Kidney epithelial cell (primary cell): ENCODE measurements around the gene MAD1L1. TPM values are rescaled to one million over a fixed set of nuclear protein-coding genes. Genes with fewer than 3 reads are reported as not detected.

Experiments used
- DNase-seq: peaks from one replicate; pipeline ENCODE4 v3.0.0-alpha.2; 2010; ENCODE audit warnings: low read depth
- H3K27me3 ChIP-seq: 2 replicates; pipeline ENCODE4 v1.6.0; 2011; ENCODE audit warnings: low read length; ENCODE audit not compliant: control insufficient read depth, insufficient read depth
- H3K36me3 ChIP-seq: 2 replicates; pipeline ENCODE4 v1.5.1; 2011; ENCODE audit warnings: low read length; ENCODE audit not compliant: control insufficient read depth, insufficient read depth
- H3K4me3 ChIP-seq: 2 replicates; pipeline ENCODE4 v1.5.1; 2011; ENCODE audit warnings: low read depth, mild to moderate bottlenecking, control low read depth, low read length
- CTCF ChIP-seq: IDR thresholded peaks from 2 replicates; pipeline ENCODE4 v1.5.1; 2011; ENCODE audit warnings: mild to moderate bottlenecking, moderate library complexity, low read length, control low read depth, inconsistent platforms; ENCODE audit not compliant: insufficient read depth, poor library complexity, severe bottlenecking
- total RNA-seq: library from RNA; depleted of rRNA; stranded (reverse); fragments of >200 nt; gene quantifications from 2 replicates; pipeline ENCODE4 v1.2.3, GENCODE V29; 2015

MAD1L1 gene
- total RNA-seq, 1 donor from 2014 or later, result 61.2 TPM

- H3K4me3 ChIP-seq, result no peak overlapping the region
Observed at GRCh38 chr7:1899951-1900762, 332.6 kb downstream of the MAD1L1 start.

GRCh38 chr7:1899196-1899595 is 333.5 kb downstream of the MAD1L1 start:
- Histone ChIP-seq H3K4me3 (no peak overlapping the region), H3K36me3 (no peaks in the 10 kb centered on the region), H3K27me3 (no peaks in the 10 kb centered on the region)
- DNase-seq, result no peak
- TF ChIP-seq CTCF, result no peak

More at GRCh38 chr7:1899951-1900762, 332.6 kb downstream of the MAD1L1 start:
- no peak for DNase-seq
- Histone ChIP-seq H3K36me3 (no peaks in the 10 kb centered on the region), H3K27me3 (no peaks in the 10 kb centered on the region)
- TF ChIP-seq CTCF, result no peak

GRCh38 chr7:1898628-1899185 is 334.0 kb downstream of the MAD1L1 start:
- Histone ChIP-seq H3K4me3 (no peak overlapping the region), H3K36me3 (no peaks in the 10 kb centered on the region), H3K27me3 (peaks cover under 1% of the 10 kb centered on the region)
- DNase-seq, result no peak
- TF ChIP-seq CTCF, result no peak

GRCh38 chr7:1897861-1898627 is 334.7 kb downstream of the MAD1L1 start:
- Histone ChIP-seq H3K36me3 (no peaks in the 10 kb centered on the region), H3K4me3 (no peak overlapping the region), H3K27me3 (peaks cover 2% of the 10 kb centered on the region)
- TF ChIP-seq CTCF, result no peak
- DNase-seq, result no peak

- no peaks in the 10 kb centered on the region for H3K36me3 ChIP-seq
- DNase-seq, result no peak
- peaks cover 2% of the 10 kb centered on the region for H3K27me3 ChIP-seq
- TF ChIP-seq CTCF, result no peak
- no peak overlapping the region for H3K4me3 ChIP-seq
Observed at GRCh38 chr7:1897076-1897860, 335.5 kb downstream of the MAD1L1 start.
